Ectodermal cell (in vitro differentiated cells): ENCODE results near the gene COL13A1.

Experiments
- H3K27ac ChIP-seq: 2 replicates; pipeline ENCODE4 v1.7.0; 2013; ENCODE audit warnings: mild to moderate bottlenecking, low read depth, low read length; ENCODE audit not compliant: insufficient read depth, poor library complexity, severe bottlenecking
- H3K27me3 ChIP-seq: 2 replicates; pipeline ENCODE4 v1.7.0; 2013; ENCODE audit warnings: mild to moderate bottlenecking, low read length; ENCODE audit not compliant: insufficient read depth, control insufficient read depth, poor library complexity, severe bottlenecking
- H3K36me3 ChIP-seq: one replicate; pipeline ENCODE4 v1.7.0; 2013; ENCODE audit warnings: low read length; ENCODE audit not compliant: control insufficient read depth, insufficient read depth
- H3K4me1 ChIP-seq: one replicate; pipeline ENCODE4 v1.7.0; 2013; ENCODE audit warnings: low read length; ENCODE audit not compliant: control insufficient read depth, insufficient read depth
- H3K4me3 ChIP-seq: 2 replicates; pipeline ENCODE4 v1.7.0; 2013; ENCODE audit warnings: low read depth, low read length, control low read depth; ENCODE audit not compliant: insufficient read depth
- H3K9me3 ChIP-seq: 2 replicates; pipeline ENCODE4 v1.7.0; 2013; ENCODE audit warnings: mild to moderate bottlenecking, low read length, moderate library complexity; ENCODE audit not compliant: control insufficient read depth
- WGBS, 2 experiments: methylation state at CpG; one replicate each; pipeline ENCODE4 v1.1.7; 2013; ENCODE audit warnings: missing lambda C conversion rate in 2 of 2; 5-methylcytosine and 5-hydroxymethylcytosine counted together

COL13A1 gene

DNA sequence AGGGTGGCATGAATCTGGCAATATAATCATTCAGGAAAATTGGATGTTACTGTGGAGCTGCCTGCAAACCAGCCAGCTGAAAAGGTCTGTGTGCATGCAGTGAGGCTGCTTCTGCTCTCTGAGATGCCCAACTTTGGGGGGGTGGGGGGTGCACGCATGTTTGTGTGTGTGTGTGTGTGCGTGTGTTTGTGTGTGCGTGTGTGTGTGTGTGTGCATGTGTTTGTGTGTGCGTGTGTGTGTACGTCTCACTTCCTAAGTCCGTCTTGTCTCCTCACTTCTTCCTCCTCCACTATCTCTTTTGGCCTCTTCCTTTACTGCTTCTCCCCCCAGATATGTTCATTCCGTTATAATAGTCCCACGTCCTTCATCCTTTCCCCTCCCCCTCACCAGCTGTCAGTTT is 148.1 kb downstream of the COL13A1 start:
- no peak overlapping the region for H3K27ac ChIP-seq
- H3K36me3 ChIP-seq, result no peaks in the 10 kb centered on the region
- H3K9me3 ChIP-seq, result no peaks in the 10 kb centered on the region
- no peaks in the 10 kb centered on the region for H3K27me3 ChIP-seq
- H3K4me3 ChIP-seq, result no peak overlapping the region
- 87 to 92% methylated on average over 6 to 8 of the region's 8 CpGs for WGBS, 2 experiments
- H3K4me1 ChIP-seq, result peaks cover 16% of the 10 kb centered on the region

DNA sequence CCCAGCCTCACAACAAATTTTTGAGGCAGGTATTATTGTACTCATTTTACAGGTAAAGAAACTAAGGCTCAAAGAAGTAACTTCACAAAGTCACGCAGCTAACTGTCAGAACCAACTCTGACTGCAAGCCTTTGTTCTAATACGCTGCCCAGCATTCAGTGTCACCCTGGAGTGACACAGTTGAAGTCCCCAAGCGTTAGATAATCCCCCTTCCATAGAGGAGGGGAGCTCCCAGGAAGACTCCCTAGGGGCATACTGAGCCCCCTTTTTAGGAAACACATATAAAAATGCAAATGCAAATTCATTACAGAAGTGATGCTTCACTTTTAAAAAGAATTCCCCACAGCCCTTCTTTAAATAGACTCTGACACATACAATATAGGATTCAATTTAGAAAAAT is 150.0 kb downstream of the COL13A1 start:
- Histone ChIP-seq H3K27ac (no peak overlapping the region), H3K27me3 (no peaks in the 10 kb centered on the region), H3K9me3 (no peaks in the 10 kb centered on the region), H3K4me3 (no peak overlapping the region), H3K36me3 (no peaks in the 10 kb centered on the region), H3K4me1 (peaks cover 16% of the 10 kb centered on the region)
- WGBS, 2 experiments, result 40 to 49% methylated on average over 3 of the region's 3 CpGs

DNA sequence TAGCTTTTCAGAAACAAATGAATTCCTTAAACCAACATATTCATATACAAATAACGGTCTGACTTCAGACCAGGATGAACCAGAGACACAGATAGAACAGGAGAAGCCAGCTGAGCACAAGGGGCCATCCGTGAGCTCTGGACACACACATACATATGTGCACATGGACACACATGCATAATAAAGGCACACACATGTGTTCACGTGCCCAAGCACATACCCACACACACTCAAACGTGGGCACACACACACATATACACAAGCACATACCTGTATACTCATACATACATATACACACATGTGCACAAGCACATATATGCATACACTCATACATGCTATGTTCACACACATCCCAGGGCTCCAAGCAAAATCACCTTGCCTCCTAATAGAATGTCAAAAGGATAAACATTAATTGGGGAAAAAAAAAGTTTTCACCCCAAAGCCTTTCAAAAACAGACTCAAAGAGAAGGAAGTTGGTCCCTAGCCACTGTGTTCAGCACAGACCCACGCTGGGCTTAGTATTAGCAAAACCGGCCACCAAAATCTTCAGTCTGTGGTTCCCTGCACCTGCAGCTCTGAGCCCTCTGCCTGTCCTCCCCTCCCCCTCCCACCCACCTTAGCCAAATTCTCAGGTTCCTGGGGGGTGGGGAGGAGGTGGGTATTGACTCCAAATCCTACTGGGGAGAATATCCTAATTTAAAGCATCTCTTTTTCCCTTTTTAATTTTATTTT is 150.5 kb downstream of the COL13A1 start:
- Histone ChIP-seq H3K36me3 (no peaks in the 10 kb centered on the region), H3K4me1 (peaks cover 16% of the 10 kb centered on the region), H3K27ac (peak overlapping the region; percentile 87), H3K9me3 (no peaks in the 10 kb centered on the region), H3K27me3 (no peaks in the 10 kb centered on the region), H3K4me3 (no peak overlapping the region)
- WGBS, 2 experiments, result 47 to 53% methylated on average over 6 of the region's 6 CpGs

DNA sequence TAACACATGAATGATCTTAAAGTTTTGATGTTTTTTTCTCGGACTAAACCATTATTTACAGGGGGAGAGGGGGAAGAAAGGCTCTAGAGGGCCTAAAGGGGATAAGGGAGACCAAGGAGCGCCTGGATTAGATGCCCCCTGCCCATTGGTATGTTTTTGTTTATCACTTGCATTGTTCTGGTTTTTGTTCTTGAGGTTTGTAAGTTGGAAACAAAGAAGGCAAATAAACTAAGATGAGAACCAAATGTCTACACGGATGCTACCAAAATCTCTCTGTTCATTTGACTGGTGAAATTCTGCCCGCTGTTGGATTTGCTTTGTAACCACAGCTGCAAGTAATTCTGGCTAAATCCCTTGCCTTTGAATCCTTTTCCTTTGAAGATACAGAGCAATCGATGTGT is 151.1 kb downstream of the COL13A1 start:
- Histone ChIP-seq H3K36me3 (no peaks in the 10 kb centered on the region), H3K9me3 (no peaks in the 10 kb centered on the region), H3K27me3 (no peaks in the 10 kb centered on the region), H3K4me1 (peaks cover 16% of the 10 kb centered on the region), H3K4me3 (no peak overlapping the region), H3K27ac (peak overlapping the region; percentile 87)
- 26 to 27% methylated on average over 5 of the region's 5 CpGs for WGBS, 2 experiments

DNA sequence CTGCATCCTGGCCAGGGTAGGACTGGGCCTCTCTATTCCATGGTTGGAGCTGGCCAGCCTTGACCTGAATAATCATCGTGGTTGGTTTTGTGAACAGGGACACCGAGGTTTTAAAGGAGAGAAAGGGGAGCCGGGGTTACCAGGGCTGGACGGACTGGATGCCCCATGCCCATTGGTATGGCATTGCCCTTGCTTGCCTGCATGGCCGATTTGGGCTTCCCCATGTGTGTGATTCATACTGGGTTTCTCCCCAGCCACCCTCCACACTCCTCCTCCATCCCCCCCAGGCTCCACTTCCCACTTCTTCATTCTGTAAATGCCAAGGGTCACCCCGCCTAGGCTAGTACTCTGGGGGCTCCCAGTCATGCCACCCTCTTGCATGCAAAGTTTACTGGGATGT is 152.1 kb downstream of the COL13A1 start:
- Histone ChIP-seq H3K9me3 (no peaks in the 10 kb centered on the region), H3K36me3 (no peaks in the 10 kb centered on the region), H3K27me3 (no peaks in the 10 kb centered on the region), H3K4me1 (peaks cover 16% of the 10 kb centered on the region), H3K27ac (no peak overlapping the region), H3K4me3 (no peak overlapping the region)
- 91 to 92% methylated on average over 6 of the region's 6 CpGs for WGBS, 2 experiments

DNA sequence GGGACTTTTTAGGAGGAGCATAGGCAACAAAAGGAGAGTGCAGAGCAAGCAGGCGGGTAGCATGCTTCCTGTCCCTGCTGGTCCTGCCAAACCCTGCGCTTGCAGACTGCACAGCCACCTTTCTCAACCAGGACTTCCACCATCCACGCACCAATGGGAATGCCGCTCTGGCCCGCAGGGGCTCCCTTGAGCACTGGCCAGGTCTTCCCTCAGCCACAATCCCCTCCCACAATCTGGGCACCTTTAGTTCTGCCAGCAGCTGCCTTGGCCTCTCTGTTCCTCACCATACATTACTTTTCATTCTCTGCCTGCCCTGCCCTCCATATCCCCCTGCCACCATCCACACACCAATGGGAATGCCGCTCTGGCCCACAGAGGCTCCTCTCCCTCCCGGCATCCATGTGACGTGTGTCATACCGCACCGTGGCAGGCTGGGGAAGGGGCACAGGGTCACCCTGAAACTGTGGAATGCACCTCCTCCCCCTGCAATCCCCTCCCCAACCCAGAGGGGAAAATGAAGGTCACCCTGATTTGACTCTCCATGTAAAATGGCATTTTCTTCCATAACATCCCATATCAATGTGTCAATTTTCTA is 153.6 kb downstream of the COL13A1 start:
- H3K4me3 ChIP-seq, result no peak overlapping the region
- H3K27me3 ChIP-seq, result no peaks in the 10 kb centered on the region
- H3K9me3 ChIP-seq, result no peaks in the 10 kb centered on the region
- no peak overlapping the region for H3K27ac ChIP-seq
- 83 to 86% methylated on average over 10 of the region's 10 CpGs for WGBS, 2 experiments
- H3K4me1 ChIP-seq, result peaks cover 16% of the 10 kb centered on the region
- no peaks in the 10 kb centered on the region for H3K36me3 ChIP-seq

DNA sequence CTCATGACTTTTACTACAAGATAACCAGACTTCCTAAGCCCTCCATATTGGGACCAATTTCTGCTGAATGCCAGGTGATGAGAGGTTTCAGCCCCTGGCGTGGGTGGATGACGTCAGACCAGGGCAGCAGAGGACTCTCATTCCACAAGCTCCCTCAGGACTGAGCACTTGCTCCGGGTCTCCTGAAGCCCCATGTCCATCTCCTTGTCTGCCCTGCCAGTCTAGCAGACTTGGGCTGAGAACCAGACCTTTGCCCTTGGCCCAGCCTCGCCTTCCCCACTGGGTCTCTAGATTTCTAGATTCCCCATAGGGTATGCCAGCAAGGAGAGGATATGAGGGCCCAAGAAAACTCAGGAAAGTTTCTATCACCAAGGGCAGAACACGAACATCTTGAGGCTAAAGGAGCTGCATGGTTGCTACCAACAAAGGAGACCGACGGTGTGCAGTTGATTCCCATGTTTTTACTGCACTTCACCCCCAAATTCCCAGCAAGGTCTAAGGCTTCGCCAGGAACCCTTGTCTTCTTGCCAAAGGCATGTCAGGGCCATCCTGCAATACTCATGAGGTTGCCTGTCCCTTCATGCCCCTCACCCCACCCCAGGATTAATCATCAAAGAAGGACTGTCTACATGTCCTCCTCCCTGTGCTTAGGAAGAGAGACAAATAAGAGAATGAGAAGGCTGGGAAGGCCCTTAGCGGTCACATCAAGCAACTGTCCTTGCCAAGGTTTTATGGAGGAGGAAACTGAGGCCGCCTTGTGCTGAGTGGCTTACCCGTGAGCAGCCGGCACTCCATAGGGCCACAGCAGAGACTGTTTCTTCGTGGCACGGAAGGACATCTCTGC is 154.4 kb downstream of the COL13A1 start:
- Histone ChIP-seq H3K27me3 (no peaks in the 10 kb centered on the region), H3K36me3 (no peaks in the 10 kb centered on the region), H3K9me3 (no peaks in the 10 kb centered on the region), H3K4me3 (no peak overlapping the region), H3K4me1 (peaks cover 16% of the 10 kb centered on the region), H3K27ac (no peak overlapping the region)
- WGBS, 2 experiments, result 92 to 96% methylated on average over 14 of the region's 14 CpGs

DNA sequence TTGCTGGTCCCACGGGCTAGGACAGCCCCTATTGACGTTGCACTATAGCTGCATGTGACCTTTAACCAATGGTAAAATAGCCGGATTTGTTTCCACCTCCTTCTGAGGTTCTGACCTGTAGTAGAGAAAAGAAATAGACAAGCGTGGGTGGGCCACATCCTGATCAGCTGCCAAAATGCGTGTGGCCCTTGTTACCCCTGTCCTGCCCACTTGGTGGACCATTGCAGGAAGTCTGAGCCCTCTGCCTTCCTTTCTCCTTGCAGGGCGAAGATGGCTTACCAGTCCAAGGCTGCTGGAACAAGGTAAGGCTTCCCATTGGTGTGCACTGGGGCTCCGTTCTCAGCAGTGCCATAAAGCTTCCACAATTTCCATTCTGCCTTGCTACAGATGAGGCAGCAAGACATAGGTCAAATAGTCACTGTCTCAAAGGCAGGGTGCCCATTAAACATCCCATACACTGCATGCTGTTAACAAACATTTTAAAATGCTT is 155.1 kb downstream of the COL13A1 start:
- whole genome bisulfite sequencing, 2 experiments, result 76 to 79% methylated on average over 7 of the region's 7 CpGs
- H3K4me3 ChIP-seq, result no peak overlapping the region
- H3K27me3 ChIP-seq, result no peaks in the 10 kb centered on the region
- H3K9me3 ChIP-seq, result no peaks in the 10 kb centered on the region
- H3K4me1 ChIP-seq, result peaks cover 16% of the 10 kb centered on the region
- no peaks in the 10 kb centered on the region for H3K36me3 ChIP-seq
- H3K27ac ChIP-seq, result no peak overlapping the region

DNA sequence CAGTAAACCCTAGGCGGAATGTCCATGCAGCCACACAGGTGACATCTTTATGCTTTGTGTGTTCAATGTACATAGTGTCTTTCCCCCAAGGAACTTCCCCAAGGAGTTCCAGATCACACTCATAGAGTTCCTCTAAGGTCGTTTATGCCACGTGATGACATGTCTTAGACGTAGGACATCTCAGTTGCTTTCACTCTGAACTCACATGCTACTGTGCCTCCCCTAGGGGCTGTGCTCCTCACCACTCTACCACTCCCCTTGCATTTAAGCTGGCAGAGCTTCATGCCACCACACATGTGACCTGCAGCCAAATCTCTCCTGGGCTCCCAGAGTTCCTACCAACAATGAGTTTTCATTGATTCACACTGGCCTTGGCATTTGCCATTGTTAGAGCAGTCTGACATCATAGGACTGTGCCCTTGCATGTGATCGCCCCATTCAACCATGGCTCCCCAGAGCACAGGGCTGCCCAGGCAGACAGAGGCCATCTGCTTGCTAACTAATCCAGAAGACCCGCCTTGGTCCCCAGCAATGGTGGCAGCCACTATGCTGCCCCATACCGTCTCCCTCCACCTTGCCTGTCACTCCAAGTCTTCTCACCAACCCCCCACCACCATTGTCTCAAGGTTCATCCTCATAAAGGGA is 155.7 kb downstream of the COL13A1 start:
- H3K9me3 ChIP-seq, result no peaks in the 10 kb centered on the region
- H3K36me3 ChIP-seq, result no peaks in the 10 kb centered on the region
- WGBS, 2 experiments, result 93 to 96% methylated on average over 7 of the region's 7 CpGs
- no peaks in the 10 kb centered on the region for H3K27me3 ChIP-seq
- no peak overlapping the region for H3K27ac ChIP-seq
- peaks cover 16% of the 10 kb centered on the region for H3K4me1 ChIP-seq
- no peak overlapping the region for H3K4me3 ChIP-seq
